ENCODE data around the gene GTF2F2.
"Not testable (repeated sequence)": the region's sequence is repeated elsewhere in the genome, so short reads cannot be mapped to it uniquely, and the experiment has no call there.

Gene GTF2F2

GRCh38 chr13:45180713-45181601 is 60.6 kb downstream of the GTF2F2 start:
- DNase-seq = no peak

- DNase-seq = no peak
These were observed 64.4 kb downstream of the GTF2F2 start for GRCh38 chr13:45184693-45185092.

GRCh38 chr13:45185286-45185685 is 65.0 kb downstream of the GTF2F2 start:
- DNase-seq = no peak

GRCh38 chr13:45189077-45189476 is 68.8 kb downstream of the GTF2F2 start:
- DNase-seq = not testable (repeated sequence)

GRCh38 chr13:45189511-45189910 is 69.2 kb downstream of the GTF2F2 start:
- peak; percentile 19 for DNase-seq

GRCh38 chr13:45191874-45192273 is 71.6 kb downstream of the GTF2F2 start:
- DNase-seq = no peak

GRCh38 chr13:45194081-45194939 is 74.0 kb downstream of the GTF2F2 start:
- DNase-seq = no peak

- no peak for DNase-seq
These were observed 75.1 kb downstream of the GTF2F2 start for GRCh38 chr13:45195421-45195820.

- DNase-seq = peak; percentile 22
These were observed 75.8 kb downstream of the GTF2F2 start for GRCh38 chr13:45196096-45196495.

- DNase-seq = no peak
These were observed 76.3 kb downstream of the GTF2F2 start for GRCh38 chr13:45196622-45197021.

- DNase-seq = no peak
These were observed 77.7 kb downstream of the GTF2F2 start for GRCh38 chr13:45198041-45198440.

- DNase-seq = no peak
These were observed 78.6 kb downstream of the GTF2F2 start for GRCh38 chr13:45198924-45199323.

- DNase-seq = no peak
These were observed 79.4 kb downstream of the GTF2F2 start for GRCh38 chr13:45199711-45200110.

- no peak for DNase-seq
These were observed 80.5 kb downstream of the GTF2F2 start, which contains the start of gene KCTD4 for GRCh38 chr13:45200701-45201232. Gene KCTD4 (minus strand): TSS chr13:45201045. CDS start chr13:45194567, 6,478 bp downstream.

- no peak for DNase-seq
These were observed 84.8 kb downstream of the GTF2F2 start for GRCh38 chr13:45205124-45205523.

GRCh38 chr13:45206340-45206739 is 86.0 kb downstream of the GTF2F2 start:
- DNase-seq = no peak

GRCh38 chr13:45207319-45207718 is 87.0 kb downstream of the GTF2F2 start:
- no peak for DNase-seq

GRCh38 chr13:45208132-45208531 is 87.8 kb downstream of the GTF2F2 start:
- DNase-seq = no peak

- DNase-seq = no peak
These were observed 88.9 kb downstream of the GTF2F2 start for GRCh38 chr13:45209229-45209628.

GRCh38 chr13:45215392-45216077 is 95.2 kb downstream of the GTF2F2 start:
- DNase-seq = no peak

- DNase-seq = no peak
These were observed 95.9 kb downstream of the GTF2F2 start for GRCh38 chr13:45216193-45216592.

GRCh38 chr13:45218689-45219088 is 98.4 kb downstream of the GTF2F2 start:
- no peak for DNase-seq

All from hematopoietic multipotent progenitor cell treated with erythropoietin and hydrocortisone succinate and interleukin-3 and kit ligand, for 6 days (in vitro differentiated cells).